ENCODE results near the gene NKX6-2. TPM values are rescaled to one million over a fixed set of nuclear protein-coding genes. Genes with fewer than 3 reads are reported as not detected.
"Not testable (repeated sequence)": the region's sequence is repeated elsewhere in the genome, so short reads cannot be mapped to it uniquely, and the experiment has no call there.

NKX6-2 gene
- total RNA-seq, 1 donor from 2014 or later: not detected

DNA sequence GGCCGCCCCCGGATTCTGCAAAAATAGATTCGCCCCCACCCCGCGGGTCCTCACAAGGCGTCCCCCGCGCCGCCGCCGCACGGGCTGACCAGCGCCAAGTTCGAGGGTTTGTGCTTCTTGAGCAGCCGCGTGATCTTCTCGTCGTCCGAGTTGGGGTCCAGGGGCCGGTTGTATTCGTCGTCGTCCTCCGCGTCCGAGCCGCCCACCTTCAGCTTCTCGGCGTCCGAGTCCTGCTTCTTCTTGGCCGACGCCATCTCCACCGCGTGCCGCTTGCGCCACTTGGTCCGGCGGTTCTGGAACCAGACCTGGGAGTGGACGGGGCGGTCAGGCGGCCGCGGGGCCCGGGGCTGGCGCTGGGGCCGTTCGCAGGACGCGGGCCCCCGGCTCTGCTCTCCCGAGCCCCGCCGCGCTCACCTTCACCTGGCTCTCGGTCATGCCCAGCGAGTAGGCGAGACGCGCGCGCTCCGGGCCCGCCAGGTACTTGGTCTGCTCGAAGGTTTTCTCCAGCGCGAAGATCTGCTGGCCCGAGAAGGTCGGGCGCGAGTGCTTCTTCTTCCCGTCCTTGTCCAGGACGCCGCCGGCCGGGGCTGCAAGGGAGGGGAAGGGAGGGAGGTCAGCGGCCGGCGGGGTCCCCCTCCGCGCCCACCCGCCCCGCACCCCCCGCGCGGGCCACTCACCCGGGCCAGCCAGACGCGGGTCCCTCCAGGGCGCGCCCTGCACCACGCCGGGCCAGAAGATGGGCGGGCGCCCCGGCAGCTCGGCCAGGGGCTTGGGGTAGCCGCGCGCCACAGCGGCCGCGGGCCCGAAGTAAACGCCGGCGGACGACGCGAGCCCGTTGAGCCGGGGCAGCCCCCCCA lies 853 bp downstream of the NKX6-2 start:
- intact Hi-C loops (cut with DNase I): no loop called here
- no peak for DNase-seq (ENCODE audit: low spot score)

DNA sequence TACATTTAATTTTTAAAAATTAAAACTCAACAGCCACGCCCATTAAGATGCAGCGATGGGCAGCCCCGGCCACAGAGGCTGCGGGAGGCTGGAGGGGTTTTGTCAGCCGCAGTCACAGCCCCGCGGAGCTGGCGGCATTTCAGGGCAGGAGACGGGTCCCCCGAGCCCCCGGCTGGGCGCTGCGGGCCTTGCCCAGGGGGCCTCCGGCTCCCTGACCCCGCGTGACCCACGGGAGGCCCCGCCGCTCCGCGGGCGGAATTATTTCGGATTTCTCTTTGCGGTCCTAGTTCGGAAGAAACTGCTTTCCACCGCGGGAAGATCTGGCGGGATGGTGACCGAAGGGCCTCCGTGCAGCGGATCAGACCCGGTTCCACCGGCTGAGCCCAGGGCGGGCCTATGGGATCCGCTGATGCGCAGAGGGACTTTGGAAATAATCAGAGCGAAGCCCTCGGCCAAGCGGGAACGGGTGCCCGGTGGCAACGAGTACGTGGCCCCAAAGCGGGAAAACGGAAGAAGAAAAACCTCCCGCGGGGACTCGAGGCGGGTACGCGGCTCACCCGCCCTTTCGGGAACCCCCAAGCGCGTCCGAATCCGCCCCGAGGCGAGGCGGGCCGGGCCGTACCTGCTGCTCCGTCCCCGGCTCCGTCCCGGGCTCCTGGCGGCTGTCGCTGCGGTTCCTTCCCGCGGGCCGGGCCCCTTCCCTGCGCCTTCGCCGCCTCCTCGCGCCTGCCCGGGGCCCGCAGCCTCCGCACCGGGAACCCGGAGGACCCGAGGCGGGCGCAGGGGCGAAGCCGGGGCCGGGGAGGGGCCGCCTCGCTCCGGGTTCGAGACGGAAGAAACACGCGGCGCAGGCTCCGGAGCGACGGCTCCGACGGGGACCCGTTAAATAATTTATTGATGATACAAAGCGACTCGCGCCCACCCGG lies 1.7 kb downstream of the NKX6-2 start:
- no peak for DNase-seq (ENCODE audit: low spot score)
- intact Hi-C loops (cut with DNase I): no loop called here

DNA sequence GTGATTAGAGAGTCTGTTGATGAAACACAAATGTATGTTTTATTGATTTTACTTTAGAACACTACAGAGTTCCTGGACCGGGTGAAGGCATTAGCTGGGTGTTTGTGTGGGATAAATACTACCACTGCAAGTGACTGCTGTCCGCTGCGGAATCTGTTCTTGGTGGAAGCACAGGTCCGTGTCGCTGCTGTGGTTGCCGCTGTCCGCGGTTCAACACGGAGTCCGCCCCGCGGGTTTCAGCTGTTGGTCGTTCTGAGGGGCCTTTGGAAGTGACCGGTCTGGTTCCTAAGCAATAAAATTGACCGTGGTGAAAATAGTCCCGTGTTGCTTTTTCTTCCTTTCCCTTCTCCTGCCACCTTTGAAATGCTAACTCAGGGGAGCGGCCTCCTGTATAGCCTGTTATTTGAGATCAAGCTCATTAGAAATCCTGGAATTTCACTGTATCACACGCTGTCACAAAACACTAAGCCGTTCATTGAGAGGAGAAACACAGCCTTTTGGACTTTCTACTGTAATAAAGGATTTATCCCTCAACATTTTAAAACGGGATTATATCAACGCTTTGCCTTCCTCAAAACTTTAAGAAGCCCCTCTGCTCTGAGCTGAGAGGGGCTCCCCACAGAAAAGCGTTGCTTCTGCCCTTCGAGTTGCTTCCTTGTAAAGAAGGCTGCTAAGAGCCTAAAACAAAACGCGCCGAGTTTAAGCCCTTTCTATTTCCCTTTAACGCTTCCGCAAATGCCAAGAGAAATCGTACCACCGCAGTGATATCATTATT lies 2.6 kb downstream of the NKX6-2 start:
- intact Hi-C loops (cut with DNase I): no loop called here
- no peak for DNase-seq (ENCODE audit: low spot score)

DNA sequence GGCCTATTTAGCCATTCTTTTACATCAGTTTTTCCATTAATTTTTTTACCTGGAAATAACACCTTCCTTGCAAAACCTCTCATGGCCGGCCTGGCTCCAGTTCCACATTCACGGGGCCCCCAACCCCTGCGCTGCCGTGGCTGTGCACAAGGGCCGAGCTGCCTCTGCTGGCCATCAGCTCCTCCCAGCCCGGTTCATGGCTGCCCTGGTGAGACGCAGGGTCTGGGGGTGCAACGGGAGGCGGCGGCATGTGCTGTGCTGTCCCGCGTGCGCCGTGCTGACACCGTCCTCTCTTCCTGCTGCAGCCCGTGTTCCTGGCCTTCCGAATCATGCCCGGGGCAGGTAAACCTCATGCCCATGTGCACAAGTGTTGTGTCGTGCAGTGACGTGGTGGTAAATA lies 4.4 kb downstream of the NKX6-2 start:
- intact Hi-C loops (cut with DNase I): no loop called here
- DNase-seq (ENCODE audit: low spot score): no peak

DNA sequence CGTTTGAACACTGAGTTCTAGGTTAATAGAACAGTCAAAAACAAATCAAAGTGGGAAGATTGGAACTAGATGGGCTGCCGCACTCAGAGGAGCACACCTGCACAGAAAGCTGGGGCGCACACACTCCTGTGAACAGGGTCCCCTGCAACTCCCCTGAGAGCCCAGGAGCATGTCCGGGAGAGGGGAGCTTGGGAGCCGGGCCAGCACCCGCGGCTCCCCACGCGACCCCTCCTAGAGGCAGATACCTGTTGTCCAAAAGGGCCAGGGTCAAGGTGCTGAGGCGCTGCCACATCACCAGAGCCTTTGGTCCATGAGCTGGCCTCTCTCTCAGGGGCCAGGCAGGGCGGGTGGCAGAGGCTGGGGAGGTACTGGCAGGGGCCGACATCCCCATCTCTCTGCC lies 5.6 kb downstream of the NKX6-2 start:
- intact Hi-C loops (cut with DNase I): no loop called here
- no peak for DNase-seq (ENCODE audit: low spot score)

DNA sequence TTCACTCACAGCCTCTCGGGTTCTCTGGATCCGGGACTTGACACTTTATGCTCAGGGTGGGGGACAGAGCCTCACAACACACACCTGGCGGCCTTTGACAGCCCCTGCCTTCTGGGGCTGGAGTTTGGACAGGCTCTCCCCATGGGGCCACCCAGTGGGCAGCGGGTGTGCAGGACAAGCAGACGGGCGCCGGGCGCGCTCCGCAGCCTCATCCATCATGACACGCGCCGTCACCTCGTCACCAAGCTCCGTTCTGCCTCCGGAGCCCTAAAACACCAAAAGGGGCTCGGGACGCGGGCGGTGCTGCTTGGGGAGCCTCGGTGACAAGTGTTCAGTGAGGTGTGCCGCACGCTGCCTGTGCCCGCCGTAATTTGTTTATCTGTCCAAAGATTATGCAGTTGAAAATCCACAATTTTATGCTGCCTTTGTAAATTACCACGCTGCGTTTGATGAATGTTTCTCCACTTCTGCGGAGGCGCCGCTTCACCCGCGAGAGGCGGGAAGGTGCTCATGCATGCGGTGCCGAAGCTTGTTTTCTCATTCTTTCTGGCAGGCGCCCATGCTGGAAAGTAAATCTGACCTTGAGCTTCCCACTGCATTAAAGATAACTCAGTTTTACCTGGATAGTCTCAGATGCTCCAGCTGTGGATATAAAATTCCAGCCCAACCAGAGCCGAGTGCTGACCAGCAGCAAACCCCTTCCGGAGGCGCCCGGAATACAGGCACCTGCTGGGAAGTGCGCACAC lies 6.2 kb downstream of the NKX6-2 start:
- intact Hi-C loops (cut with DNase I): no loop called here
- DNase-seq (ENCODE audit: low spot score): no peak

DNA sequence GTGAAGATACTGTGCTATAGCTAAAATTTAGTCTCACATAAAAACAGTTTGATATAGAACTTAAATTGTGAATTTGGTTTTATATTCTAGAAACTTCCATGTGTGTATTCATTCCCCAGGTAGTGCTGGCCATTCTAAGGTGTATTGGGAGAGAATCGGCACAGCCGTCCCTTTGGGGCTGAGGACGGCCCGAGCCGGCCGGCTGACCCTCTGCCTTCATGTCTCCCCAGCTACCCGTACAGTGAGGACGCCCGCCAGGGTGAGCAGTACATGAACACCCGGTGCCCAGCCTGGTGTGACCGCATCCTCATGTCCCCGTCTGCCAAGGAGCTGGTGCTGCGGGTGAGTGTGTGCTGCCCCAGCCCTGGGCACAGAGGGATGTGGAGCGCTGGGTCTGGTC lies 8.5 kb downstream of the NKX6-2 start:
- intact Hi-C loops (cut with DNase I): no loop called here
- no peak for DNase-seq (ENCODE audit: low spot score)

DNA sequence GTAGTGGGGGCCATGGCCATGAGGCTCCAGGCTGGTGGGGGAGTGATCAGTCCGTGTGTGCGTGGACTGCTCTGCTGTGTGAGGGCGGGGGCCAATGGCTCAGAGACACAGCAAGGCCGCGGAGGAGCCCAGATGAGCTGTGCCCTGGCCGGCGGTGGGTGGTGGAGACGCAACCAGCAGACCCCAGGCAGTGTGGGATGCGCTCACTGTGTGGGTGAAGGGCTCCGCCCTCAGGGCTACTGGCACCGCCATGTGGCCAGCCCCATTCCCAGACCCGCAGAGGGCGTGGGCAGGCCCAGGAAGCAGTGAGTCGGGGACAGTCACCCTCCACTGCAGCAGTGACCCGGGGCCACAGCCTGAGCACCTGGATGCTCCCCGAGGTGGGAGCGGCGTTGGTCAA lies 9.1 kb downstream of the NKX6-2 start:
- intact Hi-C loops (cut with DNase I): no loop called here
- DNase-seq (ENCODE audit: low spot score): no peak

DNA sequence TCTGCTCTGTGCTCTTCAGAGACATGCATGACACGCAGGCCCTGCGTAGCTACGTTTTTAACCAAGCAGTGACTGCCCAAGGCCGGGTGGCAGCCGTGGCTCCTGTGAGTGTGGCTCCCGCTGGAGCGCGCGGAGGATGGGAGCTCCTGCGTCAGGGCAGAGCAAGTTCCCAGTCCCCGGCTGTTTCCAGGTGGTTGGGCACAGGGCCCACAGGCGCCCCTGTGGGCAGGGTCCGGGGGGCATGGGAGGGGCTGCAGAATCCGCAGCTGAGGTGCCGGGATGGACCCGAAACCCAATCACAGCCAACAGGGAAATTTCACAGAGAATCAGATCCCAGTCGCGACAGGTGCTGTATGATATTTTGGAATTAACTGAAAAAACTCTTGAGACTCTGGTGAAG lies 9.8 kb downstream of the NKX6-2 start:
- no peak for DNase-seq (ENCODE audit: low spot score)
- intact Hi-C loops (cut with DNase I): no loop called here

DNA sequence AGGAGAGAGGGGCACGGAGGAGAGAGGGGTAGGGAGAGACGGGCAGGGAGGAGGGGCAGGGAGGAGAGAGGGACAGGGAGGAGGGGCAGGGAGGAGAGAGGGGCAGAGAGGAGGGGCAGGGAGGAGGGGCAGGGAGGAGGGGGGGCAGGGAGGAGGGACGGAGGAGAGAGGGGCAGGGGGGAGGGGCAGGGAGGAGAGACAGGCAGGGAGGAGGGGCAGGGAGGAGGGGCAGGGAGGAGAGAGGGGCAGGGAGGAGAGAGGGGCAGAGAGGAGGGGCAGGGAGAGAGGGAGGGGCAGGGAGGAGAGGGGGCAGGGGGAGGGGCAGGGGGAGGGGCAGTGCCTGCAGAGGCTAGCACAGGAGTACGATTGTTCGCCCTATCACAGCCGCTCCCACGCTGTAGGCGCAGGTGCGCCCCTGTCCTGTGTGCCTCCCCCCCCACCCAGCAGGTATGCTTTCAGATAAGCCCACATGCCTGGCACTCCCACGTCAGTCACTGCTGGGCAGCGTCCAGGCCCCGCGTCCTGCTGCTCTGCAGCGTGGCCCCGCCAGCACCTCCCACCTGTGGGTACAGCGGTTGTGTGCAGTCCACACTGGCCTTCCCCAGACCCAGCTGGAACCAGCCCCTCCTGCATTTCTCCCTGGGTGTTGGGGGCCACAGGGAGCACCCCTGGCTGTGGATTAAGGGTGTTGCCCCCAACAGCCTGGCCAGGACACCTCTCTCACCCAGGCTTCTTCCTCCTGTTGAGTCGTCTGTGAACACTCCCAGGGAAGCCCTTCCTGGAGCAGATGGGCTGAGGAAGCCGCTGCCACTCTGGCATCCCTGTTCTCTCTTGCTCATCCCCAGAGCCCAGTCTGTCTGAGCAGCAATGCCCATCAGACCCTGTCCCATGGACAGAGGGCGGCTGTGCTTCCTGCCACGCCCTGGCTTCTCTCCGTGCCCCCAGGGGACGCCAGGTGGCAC lies 10.8 kb downstream of the NKX6-2 start:
- no peak for DNase-seq (ENCODE audit: low spot score)
- intact Hi-C loops (cut with DNase I): no loop called here

DNA sequence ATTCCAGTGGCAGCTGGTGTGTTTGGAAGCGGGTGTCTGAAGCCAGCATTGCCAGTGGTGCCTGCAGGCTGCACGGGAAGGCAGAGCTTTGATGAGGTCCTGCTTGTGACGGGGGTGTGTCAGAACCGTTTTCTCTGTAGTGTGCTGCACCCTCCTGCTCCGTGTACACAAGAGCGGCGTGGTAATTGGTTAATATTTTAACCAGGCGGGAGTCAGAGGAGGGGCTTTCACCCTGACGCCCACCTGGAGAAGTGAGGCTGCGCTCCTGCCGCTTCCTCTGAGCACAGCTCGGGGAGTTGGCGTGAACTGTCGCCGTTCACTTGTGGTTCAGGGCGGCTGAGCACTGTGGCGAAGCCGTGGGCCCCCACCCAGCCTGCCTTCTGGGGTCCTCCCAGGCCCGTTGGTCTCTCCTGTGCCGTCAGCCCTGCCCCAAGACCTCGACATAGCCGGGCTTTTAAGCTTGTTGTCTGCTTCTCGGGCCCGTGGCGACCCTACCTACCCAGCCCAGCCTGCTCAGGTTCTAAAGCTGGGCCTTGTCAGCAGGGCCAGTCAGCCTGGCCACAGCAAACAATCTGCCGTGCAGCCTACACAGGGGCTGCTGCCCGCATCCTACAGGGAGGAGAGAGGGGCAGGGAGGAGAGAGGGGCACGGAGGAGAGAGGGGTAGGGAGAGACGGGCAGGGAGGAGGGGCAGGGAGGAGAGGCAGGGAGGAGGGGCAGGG lies 11.6 kb downstream of the NKX6-2 start:
- intact Hi-C loops (cut with DNase I): no loop called here

DNA sequence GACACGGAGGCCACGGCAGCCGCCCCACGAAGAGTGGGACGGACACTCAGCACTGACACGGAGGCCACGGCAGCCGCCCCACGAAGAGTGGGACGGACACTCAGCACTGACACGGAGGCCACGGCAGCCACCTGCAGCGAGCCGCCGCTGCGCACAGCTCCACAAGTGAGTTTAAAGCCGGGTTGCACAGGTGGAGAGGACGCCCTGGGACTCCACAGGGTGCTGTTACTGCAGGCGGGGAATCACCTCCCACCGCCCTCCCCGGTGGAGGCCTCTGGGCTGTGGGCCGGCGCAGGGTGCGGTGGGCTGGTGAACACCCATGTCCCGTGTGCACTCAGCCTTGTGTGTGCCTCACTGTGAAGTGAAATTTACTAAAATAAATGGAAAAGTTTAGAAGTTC lies 13.1 kb downstream of the NKX6-2 start:
- intact Hi-C loops (cut with DNase I); DNase-seq (ENCODE audit: low spot score): not testable (repeated sequence)

More for the DNA sequence above, 11.6 kb downstream of the NKX6-2 start:
- no peak for DNase-seq (ENCODE audit: low spot score)

DNA sequence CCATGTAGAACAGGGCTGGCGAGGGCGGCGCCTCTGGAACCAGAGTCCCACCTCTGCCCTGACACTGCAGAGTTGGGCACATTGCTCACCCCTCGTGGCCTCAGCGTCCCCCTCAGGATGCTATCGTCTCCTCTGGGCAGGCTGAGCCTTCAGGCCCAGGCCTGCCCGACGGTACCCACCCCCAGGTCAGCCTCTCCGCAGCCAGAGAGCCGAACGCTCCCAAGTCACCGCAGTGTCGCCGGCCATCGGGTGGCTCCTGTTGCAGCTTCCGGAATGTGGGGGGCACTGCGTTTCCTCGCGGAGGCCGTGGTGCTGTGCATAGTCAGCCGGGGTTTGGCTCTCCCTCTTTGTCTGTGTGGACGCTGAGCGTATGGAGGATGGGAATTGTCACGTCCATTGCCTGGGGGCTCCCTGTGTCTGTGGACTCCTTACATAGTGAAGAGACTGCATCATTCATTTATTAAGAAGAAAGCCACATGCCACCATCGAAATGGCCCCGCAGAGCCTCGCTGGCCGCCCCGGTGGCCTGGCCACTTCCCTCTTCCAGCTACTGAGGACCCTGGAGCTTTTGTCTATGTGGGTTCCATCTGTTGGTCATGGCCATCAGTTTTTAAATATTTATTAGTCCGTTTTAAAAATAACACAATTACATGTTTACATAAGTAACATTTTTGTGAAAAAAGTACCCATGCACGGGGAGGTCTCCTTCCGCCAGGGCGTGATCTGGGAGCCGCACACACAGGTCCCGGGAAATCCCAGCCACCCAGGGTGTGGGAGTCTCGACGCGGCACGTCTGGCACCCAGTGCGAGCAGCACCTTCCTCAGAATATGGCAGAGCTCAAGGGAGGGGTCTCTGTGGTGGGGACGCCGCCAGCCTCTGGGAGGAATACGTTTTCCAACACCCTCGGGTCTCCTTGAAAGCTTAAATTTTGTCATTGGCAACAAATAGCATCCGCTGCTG lies 15.6 kb downstream of the NKX6-2 start:
- intact Hi-C loops (cut with DNase I): no loop called here
- DNase-seq (ENCODE audit: low spot score): no peak

DNA sequence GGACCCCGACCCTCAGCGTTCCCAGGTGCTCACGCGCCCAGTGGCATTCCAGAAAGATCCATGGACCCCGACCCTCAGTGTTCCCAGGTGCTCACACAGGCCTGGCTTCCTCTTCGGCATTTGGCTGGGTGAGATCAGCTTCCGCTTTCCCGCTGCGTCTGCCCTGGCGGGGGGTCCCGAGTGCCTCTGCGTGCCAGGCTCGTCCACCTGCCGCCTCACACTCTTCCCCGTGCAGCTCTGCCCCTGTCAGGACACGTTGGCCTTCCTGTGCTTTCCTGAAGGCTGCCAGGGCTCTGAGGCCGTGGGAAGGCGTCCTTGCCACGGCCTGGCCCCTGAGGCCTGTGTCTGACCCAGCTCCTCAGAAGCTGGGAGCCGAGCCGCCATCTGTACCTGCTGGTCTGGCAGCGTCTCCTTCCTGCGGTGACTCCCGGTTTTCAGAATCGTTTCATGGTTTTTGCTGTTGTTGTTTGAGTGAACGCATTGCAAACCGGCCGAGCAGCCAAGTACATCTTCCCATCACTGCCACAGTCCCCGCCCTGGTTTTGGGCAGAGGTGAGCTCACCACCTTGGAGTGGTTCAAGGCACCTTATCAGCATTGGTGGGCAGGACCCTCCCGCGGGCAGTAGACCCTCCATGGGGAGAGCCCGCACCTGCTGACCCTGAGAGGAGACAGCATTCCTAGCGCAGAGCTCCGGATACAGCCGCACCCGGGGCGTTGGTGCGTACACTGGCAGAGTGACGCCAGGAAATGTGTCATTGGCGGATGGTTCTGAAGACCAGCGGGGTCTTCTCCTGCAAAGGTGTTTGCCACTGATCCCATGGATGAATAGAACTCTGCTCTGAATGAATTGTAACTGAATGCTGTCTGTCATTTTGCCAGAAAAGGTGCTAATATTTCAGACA lies 17.4 kb downstream of the NKX6-2 start:
- intact Hi-C loops (cut with DNase I): loop anchor here (10.0 kb wide), 1 partner anchor 114 kb away; no protein-coding TSS in a partner anchor
- DNase-seq (ENCODE audit: low spot score): no peak

DNA sequence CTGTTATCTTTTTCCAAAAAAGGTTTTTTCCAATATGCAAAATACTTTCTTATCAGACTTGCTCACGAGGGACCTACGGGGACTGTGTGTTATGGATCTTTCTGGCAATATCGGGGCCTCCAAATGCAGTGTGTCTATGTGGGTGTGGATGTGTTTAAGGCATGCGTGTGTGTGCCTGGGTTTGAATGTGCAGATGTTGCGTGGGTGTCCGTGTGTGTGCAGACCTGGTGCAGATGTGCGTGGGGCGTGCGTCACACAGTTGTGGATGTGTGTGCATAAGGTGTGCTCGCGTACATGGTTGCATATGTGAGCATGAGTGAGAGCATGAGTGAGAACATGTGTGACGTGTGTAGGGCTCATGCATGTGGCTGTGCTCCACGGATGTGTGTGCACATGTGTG lies 19.7 kb downstream of the NKX6-2 start:
- intact Hi-C loops (cut with DNase I): loop anchor here (10.0 kb wide), 1 partner anchor 111 kb away; no protein-coding TSS in a partner anchor
- DNase-seq (ENCODE audit: low spot score): no peak
